HUES6 (cell line): ENCODE measurements around the gene OR1J4.
"Not testable (repeated sequence)": the region's sequence is repeated elsewhere in the genome, so short reads cannot be mapped to it uniquely, and the experiment has no call there.

ENCODE experiments used
- H3K27ac ChIP-seq: 2 replicates; pipeline ENCODE4 v1.7.0; 2013; ENCODE audit warnings: low read depth, mild to moderate bottlenecking, low read length, inconsistent platforms
- H3K27me3 ChIP-seq: 2 replicates; pipeline ENCODE4 v1.6.1; 2013; ENCODE audit warnings: low read length; ENCODE audit not compliant: control insufficient read depth, insufficient read depth
- H3K36me3 ChIP-seq: 2 replicates; pipeline ENCODE4 v1.6.1; 2013; ENCODE audit warnings: low read length; ENCODE audit not compliant: control insufficient read depth, insufficient read depth
- H3K4me1 ChIP-seq: 2 replicates; pipeline ENCODE4 v1.6.1; 2013; ENCODE audit warnings: low read length; ENCODE audit not compliant: control insufficient read depth, insufficient read depth
- H3K4me3 ChIP-seq: 2 replicates; pipeline ENCODE4 v1.5.1; 2013; ENCODE audit warnings: low read depth, low read length
- H3K9ac ChIP-seq: one replicate; pipeline ENCODE4 v1.6.1; 2013; ENCODE audit warnings: mild to moderate bottlenecking, low read length
- H3K9me3 ChIP-seq: 2 replicates; pipeline ENCODE4 v1.6.1; 2013; ENCODE audit warnings: low read depth, low read length; ENCODE audit not compliant: control insufficient read depth, insufficient read depth

Gene OR1J4

DNA sequence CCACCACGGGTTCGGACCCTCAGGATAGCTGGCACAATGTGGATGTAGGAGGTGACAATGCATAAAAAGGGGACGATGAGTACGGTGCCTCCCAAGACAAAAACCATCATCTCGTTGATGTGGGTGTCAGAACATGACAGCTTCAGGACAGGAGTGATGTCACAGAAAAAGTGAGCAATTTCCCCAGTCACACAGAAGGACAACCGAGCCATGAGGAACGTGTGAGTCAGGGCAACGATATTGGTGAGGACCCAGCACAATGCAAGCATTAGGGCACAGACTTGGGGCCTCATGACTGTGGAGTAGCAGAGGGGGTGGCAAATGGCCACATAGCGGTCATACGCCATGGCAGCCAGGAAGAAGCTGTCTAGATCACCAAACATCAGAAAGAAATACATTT is 7.7 kb downstream of the OR1J4 start:
- Histone ChIP-seq H3K4me1 (no peaks in the 10 kb centered on the region), H3K27me3 (peaks cover 56% of the 10 kb centered on the region), H3K27ac (no peak overlapping the region), H3K9me3 (peaks cover 5% of the 10 kb centered on the region; the same call in 1 of the 2 replicates), H3K4me3 (no peak overlapping the region), H3K36me3 (no peaks in the 10 kb centered on the region), H3K9ac (no peak overlapping the region)

- Histone ChIP-seq H3K27ac (no peak within 1 kb of the TSS), H3K4me3 (no peak within 1 kb of the TSS), H3K36me3 (no peaks in the 10 kb centered on the region), H3K9me3 (peaks cover 5% of the 10 kb centered on the region; the same call in 1 of the 2 replicates), H3K4me1 (no peaks in the 10 kb centered on the region), H3K9ac (no peak within 1 kb of the TSS), H3K27me3 (peaks cover 50% of the 10 kb centered on the region)
Measured at GRCh38 chr9:122527193-122527592, 8.3 kb downstream of the OR1J4 start, which contains the start of gene OR1N1. OR1N1 (minus strand) TSS chr9:122527293; CDS start chr9:122527293, 0 bp downstream.

DNA sequence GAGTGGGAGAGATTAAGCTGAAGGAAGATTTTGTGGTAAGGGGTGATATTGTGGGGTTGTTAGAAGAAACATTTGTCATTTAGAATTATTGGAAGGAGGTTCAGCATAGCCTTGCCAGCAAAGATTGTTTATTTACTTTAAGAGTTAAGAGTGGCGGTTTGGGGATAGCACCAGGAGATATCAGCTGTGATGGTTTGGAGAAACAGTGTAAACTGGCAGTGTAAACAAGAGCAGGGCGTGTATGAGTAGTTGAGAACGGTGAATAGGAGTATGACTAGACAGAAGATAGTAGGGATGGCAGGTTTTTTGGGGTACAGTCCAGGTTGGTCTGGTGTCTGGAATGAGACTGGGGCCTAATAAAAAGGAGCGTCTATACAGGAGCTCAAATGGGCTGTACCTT is 12.2 kb downstream of the OR1J4 start:
- H3K4me3 ChIP-seq, H3K9ac ChIP-seq, H3K4me1 ChIP-seq, H3K36me3 ChIP-seq, H3K9me3 ChIP-seq, H3K27ac ChIP-seq: not testable (repeated sequence)
- peaks cover 21% of the 10 kb centered on the region; the same call in 1 of the 2 replicates for H3K27me3 ChIP-seq

DNA sequence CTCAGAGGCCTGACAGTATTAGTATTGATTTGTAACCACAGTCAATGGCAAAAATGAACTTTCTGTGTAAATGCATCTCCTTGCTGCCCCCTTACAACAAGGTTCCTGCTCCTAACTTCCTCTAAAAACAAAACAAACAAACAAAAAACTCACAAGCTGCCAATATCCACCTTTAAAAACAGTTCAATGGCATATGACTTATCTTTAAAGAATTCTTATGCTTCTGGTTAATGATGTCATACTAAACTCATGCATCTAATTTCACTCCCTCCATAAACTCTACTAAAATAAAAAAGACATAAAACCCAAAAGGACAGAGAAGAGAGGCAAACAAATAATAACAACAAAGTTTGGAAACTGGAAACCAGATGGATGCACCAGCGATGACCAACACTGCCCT is 17.2 kb downstream of the OR1J4 start:
- Histone ChIP-seq H3K27me3 (no peaks in the 10 kb centered on the region), H3K27ac (no peak overlapping the region), H3K4me3 (no peak overlapping the region), H3K9me3 (peaks cover 5% of the 10 kb centered on the region; the same call in 1 of the 2 replicates), H3K4me1 (no peaks in the 10 kb centered on the region), H3K36me3 (no peaks in the 10 kb centered on the region), H3K9ac (no peak overlapping the region)

DNA sequence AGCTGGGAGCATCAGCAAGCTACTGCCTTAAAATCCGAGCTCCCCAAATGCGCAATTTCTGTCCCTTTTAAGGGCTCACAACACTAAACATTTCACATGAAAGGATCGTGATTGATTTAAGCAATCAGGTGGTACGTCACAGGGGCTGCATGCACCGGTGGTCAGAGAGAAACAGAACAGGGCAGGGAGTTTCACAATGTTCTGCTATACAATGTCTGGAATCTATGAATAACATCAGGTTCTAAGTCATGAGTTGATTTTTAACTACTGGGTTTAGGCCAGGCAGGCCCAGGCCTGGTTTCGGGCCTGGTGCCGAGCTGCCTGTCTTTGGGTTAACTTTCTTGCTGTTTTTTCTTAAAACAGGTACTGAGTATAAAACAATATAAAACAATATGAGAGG is 18.1 kb downstream of the OR1J4 start:
- not testable (repeated sequence) for H3K9ac ChIP-seq, H3K4me3 ChIP-seq, H3K36me3 ChIP-seq, H3K9me3 ChIP-seq, H3K27me3 ChIP-seq, H3K4me1 ChIP-seq, H3K27ac ChIP-seq

GRCh38 chr9:122538757-122539156 is 19.8 kb downstream of the OR1J4 start:
- Histone ChIP-seq H3K4me1 (no peaks in the 10 kb centered on the region), H3K9me3 (peaks cover 5% of the 10 kb centered on the region; the same call in 1 of the 2 replicates)

DNA sequence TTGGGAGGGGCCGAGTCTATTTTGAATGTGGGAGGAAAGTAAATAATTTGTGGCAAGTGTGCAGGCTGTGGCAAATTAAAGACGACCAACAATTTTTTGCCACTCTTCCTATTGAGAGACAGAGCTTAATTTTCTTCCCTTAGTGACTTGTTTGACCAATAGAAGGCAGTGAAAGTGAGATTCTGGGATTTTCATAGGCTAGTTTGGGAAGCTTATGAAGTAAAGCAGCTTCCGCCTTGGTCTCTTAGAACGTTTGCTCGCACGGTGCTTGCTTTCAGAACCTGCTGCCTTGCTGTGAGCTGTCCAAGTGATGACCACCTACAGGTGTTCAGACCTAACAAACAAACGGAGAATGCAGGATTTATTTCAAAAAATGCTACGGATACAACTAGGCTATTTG is 27.3 kb downstream of the OR1J4 start:
- no peaks in the 10 kb centered on the region for H3K27me3 ChIP-seq
- H3K27ac ChIP-seq = no peak overlapping the region
- no peak overlapping the region for H3K9ac ChIP-seq
- no peaks in the 10 kb centered on the region for H3K36me3 ChIP-seq
- no peaks in the 10 kb centered on the region for H3K9me3 ChIP-seq
- H3K4me3 ChIP-seq = no peak overlapping the region
- H3K4me1 ChIP-seq = no peaks in the 10 kb centered on the region

More at GRCh38 chr9:122538757-122539156, 19.8 kb downstream of the OR1J4 start:
- no peaks in the 10 kb centered on the region for H3K36me3 ChIP-seq
- no peak overlapping the region for H3K27ac ChIP-seq
- no peak overlapping the region for H3K4me3 ChIP-seq
- H3K9ac ChIP-seq = no peak overlapping the region
- H3K27me3 ChIP-seq = no peaks in the 10 kb centered on the region

DNA sequence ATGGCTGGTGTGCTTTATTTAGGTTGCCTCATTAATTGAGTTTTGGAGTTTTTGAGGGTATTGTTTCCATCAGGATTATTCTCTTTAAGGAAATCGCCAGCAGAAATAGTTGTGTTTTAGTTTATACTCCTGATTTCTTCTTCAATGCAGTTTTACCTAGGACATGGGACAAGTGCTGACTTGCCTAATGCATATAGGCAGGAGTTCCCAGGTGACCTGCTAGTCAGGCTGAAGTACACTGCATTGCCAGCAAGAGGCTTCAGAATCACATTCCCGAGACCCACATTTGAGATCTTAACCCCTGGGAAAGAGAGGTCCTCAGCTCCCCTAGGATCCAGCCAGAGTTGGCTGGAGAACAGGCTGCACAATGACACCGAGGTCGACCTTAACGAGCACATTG is 32.4 kb downstream of the OR1J4 start:
- Histone ChIP-seq H3K27ac (no peak overlapping the region), H3K4me3 (no peak overlapping the region), H3K27me3 (peaks cover 21% of the 10 kb centered on the region; the same call in 1 of the 2 replicates), H3K9me3 (no peaks in the 10 kb centered on the region; the same call in 1 of the 2 replicates), H3K9ac (no peak overlapping the region), H3K36me3 (no peaks in the 10 kb centered on the region), H3K4me1 (no peaks in the 10 kb centered on the region)

GRCh38 chr9:122552812-122553211 is 33.9 kb downstream of the OR1J4 start, which contains the start of gene OR1N2:
OR1N2 (plus strand) TSS chr9:122553112; CDS start chr9:122553212, 100 bp downstream.
- Histone ChIP-seq H3K4me1 (no peaks in the 10 kb centered on the region), H3K4me3 (no peak within 1 kb of the TSS), H3K9ac (no peak within 1 kb of the TSS), H3K27ac (no peak within 1 kb of the TSS), H3K9me3 (no peaks in the 10 kb centered on the region; the same call in 1 of the 2 replicates), H3K36me3 (no peaks in the 10 kb centered on the region), H3K27me3 (peaks cover 21% of the 10 kb centered on the region; the same call in 1 of the 2 replicates)

DNA sequence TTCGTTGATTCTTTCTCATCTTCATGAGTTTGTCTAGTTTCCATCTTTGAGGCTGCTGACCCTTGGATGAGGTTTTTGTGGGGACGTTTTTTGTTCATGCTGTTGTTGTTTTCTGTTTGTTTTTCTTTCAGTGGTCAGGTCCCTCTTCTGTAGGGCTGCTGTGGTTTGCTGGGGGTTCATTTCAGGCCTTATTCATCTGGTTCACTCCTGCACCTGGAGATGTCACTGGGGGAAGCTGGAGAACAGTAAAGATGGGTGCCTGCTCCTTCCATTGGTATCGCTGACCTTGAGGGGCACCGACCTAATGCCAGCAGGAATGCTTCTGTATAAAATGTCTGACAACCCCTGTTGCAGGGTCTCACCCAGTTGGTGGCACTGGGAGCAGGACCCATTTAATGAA is 42.5 kb downstream of the OR1J4 start:
- H3K9ac ChIP-seq = no peak overlapping the region
- H3K4me1 ChIP-seq = peaks cover 10% of the 10 kb centered on the region
- H3K36me3 ChIP-seq = no peaks in the 10 kb centered on the region
- H3K9me3 ChIP-seq = 0 out of 2 replicates have a peak, but pooled peaks cover 3% of the 10 kb centered on the region
- peaks cover 12% of the 10 kb centered on the region for H3K27me3 ChIP-seq
- H3K4me3 ChIP-seq = no peak overlapping the region
- no peak overlapping the region for H3K27ac ChIP-seq

- H3K27ac ChIP-seq = no peak overlapping the region
- H3K9ac ChIP-seq = no peak overlapping the region
Measured at GRCh38 chr9:122562134-122562760, 43.3 kb downstream of the OR1J4 start.

More at GRCh38 chr9:122562134-122562760, 43.3 kb downstream of the OR1J4 start:
- Histone ChIP-seq H3K27me3 (peaks cover 12% of the 10 kb centered on the region), H3K4me3 (peak overlapping the region; percentile 26; the same call in 1 of the 2 replicates), H3K36me3 (no peaks in the 10 kb centered on the region), H3K4me1 (peaks cover 10% of the 10 kb centered on the region), H3K9me3 (peaks cover 3% of the 10 kb centered on the region; the same call in 1 of the 2 replicates)
